GM12891 (cell line): ENCODE data around the gene IRGC.

Experiments used
- PAX5 ChIP-seq: IDR thresholded peaks from 2 replicates; pipeline ENCODE4 v1.6.1; 2011; ENCODE audit warnings: low read length, moderate library complexity, mild to moderate bottlenecking; ENCODE audit not compliant: insufficient read depth, severe bottlenecking
- POLR2A ChIP-seq: IDR thresholded peaks from 2 replicates; pipeline ENCODE4 v1.6.1; 2011; ENCODE audit warnings: low read depth, low read length, control low read depth
- TAF1 ChIP-seq: IDR thresholded peaks from 2 replicates; pipeline ENCODE4 v1.6.1; 2011; ENCODE audit warnings: low read depth, low read length, control low read depth

DNA sequence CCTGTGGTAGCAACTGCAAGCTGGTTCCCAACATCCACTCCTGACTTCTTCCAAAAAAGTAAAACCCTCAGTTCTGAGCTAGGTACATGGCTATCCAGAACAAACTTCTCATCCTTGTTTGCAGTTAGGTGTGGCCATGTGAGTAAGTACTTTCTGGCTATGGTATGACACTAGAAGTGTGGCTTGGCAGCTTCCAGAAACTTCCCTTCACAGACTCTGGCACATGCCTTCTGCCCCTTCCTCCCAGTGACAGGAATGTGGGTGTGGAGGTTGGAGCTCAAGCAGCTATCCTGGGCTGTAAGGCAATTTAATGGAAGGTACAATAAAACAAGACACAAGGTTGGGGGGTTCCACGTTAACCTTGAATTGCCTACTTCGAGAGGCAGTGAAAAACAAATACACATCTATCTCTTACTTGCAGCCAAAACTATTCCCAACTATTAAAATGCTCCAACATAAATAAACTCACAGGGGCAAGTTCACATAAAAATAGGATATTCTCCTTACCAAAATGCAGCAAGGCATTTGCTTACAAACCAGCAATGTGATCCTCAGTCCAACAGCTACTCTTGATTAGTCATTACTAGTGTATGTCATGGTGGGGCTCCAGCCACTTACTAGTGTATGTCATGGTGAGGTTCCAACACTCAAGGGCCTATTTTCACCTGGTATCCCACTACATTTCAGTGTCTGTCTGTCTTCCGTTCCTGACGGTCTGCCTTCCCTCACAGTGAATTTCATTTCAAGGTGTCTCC lies 35.8 kb downstream of the IRGC start:
- TF ChIP-seq TAF1, result no peak
- no peak for TF ChIP-seq POLR2A
- no peak for TF ChIP-seq PAX5
